HepG2 (cell line): ENCODE data around the gene RPL5. TPM values are rescaled to one million over a fixed set of nuclear protein-coding genes. Genes with fewer than 3 reads are reported as not detected.

ENCODE experiments used
- ARID5B ChIP-seq: IDR thresholded peaks from 2 replicates; pipeline ENCODE4 v1.4.0; 2020; ENCODE audit warnings: mild to moderate bottlenecking, missing genetic modification reagents
- ATF2 ChIP-seq: sonication (generic); formaldehyde crosslinking; IDR thresholded peaks from 2 replicates; pipeline ENCODE4 v1.4.0; 2020; ENCODE audit warnings: missing genetic modification reagents
- CCAR2 ChIP-seq: fragments of 200-400 bp; formaldehyde crosslinking; optimal IDR thresholded peaks from 2 replicates; pipeline ENCODE3; 2018; ENCODE audit warnings: low read depth, mild to moderate bottlenecking, low read length, moderate library complexity
- DMTF1 ChIP-seq: sonication (generic); formaldehyde crosslinking; IDR thresholded peaks from 2 replicates; pipeline ENCODE4 v1.4.0; 2020; ENCODE audit warnings: mild to moderate bottlenecking, missing genetic modification reagents
- KDM4B ChIP-seq: sonication (generic); formaldehyde crosslinking; IDR thresholded peaks from 2 replicates; pipeline ENCODE4 v1.4.0; 2020; ENCODE audit warnings: missing genetic modification reagents
- MEIS2 ChIP-seq: sonication (generic); formaldehyde crosslinking; IDR thresholded peaks from 2 replicates; pipeline ENCODE4 v1.9.0; 2021; ENCODE audit warnings: mild to moderate bottlenecking, missing genetic modification reagents
- ZBTB40 ChIP-seq, 2 experiments: fragments of 450-650 bp in 1 of 2; sonication (generic) in 1 of 2; formaldehyde crosslinking in 1 of 2; IDR thresholded peaks; 2 replicates each; pipeline versions ENCODE4 v1.6.1 to v1.8.0; 2016 to 2022; ENCODE audit warnings: antibody characterized with exemption in 1 of 2, mild to moderate bottlenecking in 1 of 2, missing genetic modification reagents in 1 of 2
- ZNF10 ChIP-seq: sonication (generic); formaldehyde crosslinking; IDR thresholded peaks from 2 replicates; pipeline ENCODE4 v1.4.0; 2020; ENCODE audit warnings: mild to moderate bottlenecking, low read depth, missing genetic modification reagents, borderline replicate concordance
- ZNF546 ChIP-seq: sonication (generic); formaldehyde crosslinking; conservative IDR thresholded peaks from 2 replicates; pipeline ENCODE4 v1.8.1; 2023; ENCODE audit warnings: mild to moderate bottlenecking, missing genetic modification reagents
- ZNF644 ChIP-seq: IDR thresholded peaks from 2 replicates; pipeline ENCODE4 v1.6.1; 2016; ENCODE audit warnings: low read depth
- ZNF790 ChIP-seq: sonication (generic); formaldehyde crosslinking; IDR thresholded peaks from 2 replicates; pipeline ENCODE4 v1.8.0; 2022; ENCODE audit warnings: missing genetic modification reagents, mild to moderate bottlenecking, borderline replicate concordance
- polyA plus RNA-seq, 8 experiments: library from polyadenylated mRNA; depleted of rRNA in 3 of 8; stranded (reverse) in 7 of 8; unstranded in 1 of 8; fragments of >200 nt; fragmentation: Illumina TruSeq in 4 of 8; extraction: Trizol in 4 of 8; gene quantifications; 2 replicates each; pipeline versions ENCODE4 v1.2.1 to v1.2.3, GENCODE V29; 2011 to 2016; ENCODE audit warnings: low read depth in 4 of 8, missing spikeins in 1 of 8, mixed read lengths in 1 of 8; ENCODE audit not compliant: insufficient read depth in 1 of 8
- total RNA-seq, 5 experiments: library from RNA; depleted of rRNA; stranded (reverse); fragments of >200 nt; fragmentation: Illumina TruSeq; extraction: Trizol; gene quantifications; 2 replicates each; pipeline ENCODE4 v1.2.3, GENCODE V29; 2016; ENCODE audit warnings: low read depth in 1 of 5

Gene RPL5
- total and polyA plus RNA-seq, 2 of the 13 experiments (the other 11 are each of a cell fraction or from before 2014, with no cell fraction given): 2,304 to 2,520 TPM

GRCh38 chr1:92858564-92859399, 26.9 kb downstream of the RPL5 start (continued):
- no peak for TF ChIP-seq ZBTB40 (IDR thresholded peaks at IDR 0.05)
- no peak for TF ChIP-seq ZBTB40 (CRISPR knock-in tag; IDR thresholded peaks at IDR 0.05)
- no peak for TF ChIP-seq ZNF790 (CRISPR knock-in tag)
- TF ChIP-seq ZNF10 (CRISPR knock-in tag): no peak
- no peak for TF ChIP-seq ZNF546
- no peak for TF ChIP-seq ZNF644 (CRISPR knock-in tag)
- TF ChIP-seq DMTF1 (CRISPR knock-in tag): no peak
- TF ChIP-seq CCAR2: no peak
- TF ChIP-seq KDM4B (CRISPR knock-in tag): no peak
- TF ChIP-seq MEIS2 (CRISPR knock-in tag): no peak
- TF ChIP-seq ARID5B: peak; percentile 48
- TF ChIP-seq ATF2 (CRISPR knock-in tag): no peak
